ENCODE data around the gene GNA12.

DNA sequence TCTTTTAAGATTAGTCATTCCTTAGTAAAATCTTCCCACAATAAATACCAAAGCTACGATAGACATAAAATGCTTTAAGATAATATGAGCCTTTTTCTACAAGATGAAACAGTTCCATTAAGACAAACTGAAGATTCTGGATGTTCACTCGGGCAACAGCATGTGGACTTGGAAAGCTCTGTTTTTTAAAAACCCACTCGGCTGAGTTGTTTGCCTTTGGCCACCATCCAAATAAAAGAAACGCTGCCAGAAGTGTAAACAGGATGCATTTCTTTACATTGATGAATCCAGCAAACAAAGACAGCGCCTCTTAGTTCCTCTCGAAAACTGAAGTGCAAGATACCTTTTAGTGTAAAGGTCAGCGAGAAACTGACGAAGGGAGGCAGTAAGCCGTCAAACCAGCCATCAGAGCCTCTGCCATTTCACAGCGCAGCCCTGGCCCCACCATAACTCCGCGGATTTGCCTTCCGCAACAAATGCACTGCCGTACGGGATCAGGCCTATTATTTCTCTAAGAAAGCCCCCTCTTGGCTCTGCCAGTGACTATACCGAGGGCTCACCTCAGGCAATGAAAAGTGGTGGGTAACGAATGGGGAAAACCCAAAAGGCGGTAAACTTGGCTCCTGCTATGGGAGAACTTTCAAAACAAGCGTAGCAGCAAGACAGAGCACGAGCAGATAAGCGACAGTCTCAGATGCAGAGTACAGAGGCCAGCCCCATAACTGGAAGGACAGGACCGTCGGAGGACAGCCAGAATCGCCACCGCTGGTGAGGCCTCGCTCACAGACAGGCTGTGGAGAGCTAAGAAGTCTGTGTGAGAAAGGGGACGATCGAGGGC is 41.4 kb downstream of the GNA12 start:
- TF ChIP-seq GATA2 (IDR thresholded peaks at IDR 0.05; ENCODE audit: low read depth, low read length): no peak
- TF ChIP-seq GATA3 (IDR thresholded peaks at IDR 0.05; ENCODE audit: low read depth, low read length): no peak

Measured in SH-SY5Y (cell line).